HG03066 (cell line): ENCODE data around the gene GPR3.

Experiments
- ATAC-seq: cut with Tn5 transposase; IDR thresholded peaks from one replicate; pipeline ENCODE4 v1.9.1; 2021; ENCODE audit warnings: low read depth; ENCODE audit not compliant: unreplicated experiment

Gene GPR3

GRCh38 chr1:27358038-27358927 is 34.1 kb upstream of the GPR3 start:
- ATAC-seq: no peak

- no peak for ATAC-seq
Measured at GRCh38 chr1:27358928-27359313, 33.5 kb upstream of the GPR3 start.

GRCh38 chr1:27359822-27360158 is 32.6 kb upstream of the GPR3 start:
- ATAC-seq: no peak

GRCh38 chr1:27360159-27361043 is 32.0 kb upstream of the GPR3 start:
- no peak for ATAC-seq

GRCh38 chr1:27361044-27361402 is 31.4 kb upstream of the GPR3 start:
- ATAC-seq: no peak

- no peak for ATAC-seq
Measured at GRCh38 chr1:27361553-27361952, 30.9 kb upstream of the GPR3 start.

- ATAC-seq: no peak
Measured at GRCh38 chr1:27363766-27364695, 28.4 kb upstream of the GPR3 start.

- ATAC-seq: no peak
Measured at GRCh38 chr1:27364696-27365371, 27.6 kb upstream of the GPR3 start.

GRCh38 chr1:27365372-27366112 is 26.9 kb upstream of the GPR3 start:
- no peak for ATAC-seq

GRCh38 chr1:27366113-27366410 is 26.4 kb upstream of the GPR3 start:
- ATAC-seq: no peak

- ATAC-seq: no peak
Measured at GRCh38 chr1:27366411-27367159, 25.8 kb upstream of the GPR3 start, which contains the start of gene MAP3K6. Gene MAP3K6 (minus strand): TSS chr1:27366961. CDS start chr1:27366597, 364 bp downstream.

- no peak for ATAC-seq
Measured at GRCh38 chr1:27367160-27367650, 25.2 kb upstream of the GPR3 start.

GRCh38 chr1:27368869-27369582 is 23.4 kb upstream of the GPR3 start:
- ATAC-seq: no peak

- no peak for ATAC-seq
Measured at GRCh38 chr1:27372022-27372807, 20.2 kb upstream of the GPR3 start.

- ATAC-seq: no peak
Measured at GRCh38 chr1:27372808-27373690, 19.4 kb upstream of the GPR3 start.

- ATAC-seq: no peak
Measured at GRCh38 chr1:27374362-27375086, 17.9 kb upstream of the GPR3 start, which contains the start of gene FCN3. Gene FCN3 (minus strand): TSS chr1:27374824. CDS start chr1:27374818, 6 bp downstream.
